ENCODE data around the gene STX3.
"Not testable (repeated sequence)": the region's sequence is repeated elsewhere in the genome, so short reads cannot be mapped to it uniquely, and the experiment has no call there.

Gene STX3

GRCh38 chr11:59791639-59792038 lies 36.5 kb downstream of the STX3 start:
- no peak for DNase-seq

- DNase-seq, result no peak
These were observed 37.3 kb downstream of the STX3 start for GRCh38 chr11:59792507-59792906.

- DNase-seq, result no peak
These were observed 39.2 kb downstream of the STX3 start for GRCh38 chr11:59794417-59794816.

- DNase-seq, result no peak
These were observed 45.3 kb downstream of the STX3 start for GRCh38 chr11:59800390-59801025.

GRCh38 chr11:59801160-59801706 lies 46.1 kb downstream of the STX3 start:
- no peak for DNase-seq

- DNase-seq, result no peak
These were observed 46.9 kb downstream of the STX3 start for GRCh38 chr11:59801981-59802638.

- peak; percentile 7 to 61 (median 29) for DNase-seq
These were observed 47.5 kb downstream of the STX3 start for GRCh38 chr11:59802639-59803176.

- DNase-seq, result no peak
These were observed 48.9 kb downstream of the STX3 start for GRCh38 chr11:59804061-59804460.

- no peak for DNase-seq
These were observed 52.0 kb downstream of the STX3 start for GRCh38 chr11:59807047-59807610.

GRCh38 chr11:59810189-59810910 lies 55.2 kb downstream of the STX3 start, which contains the start of gene MRPL16:
Gene MRPL16, minus strand, starts transcription at chr11:59810778. Its CDS starts 120 bp downstream, at chr11:59810658.
- DNase-seq, result peak; percentile 80 to 90 (median 85)

- DNase-seq, result no peak
These were observed 55.7 kb downstream of the STX3 start for GRCh38 chr11:59810911-59811259.

- no peak for DNase-seq
These were observed 57.0 kb downstream of the STX3 start for GRCh38 chr11:59812220-59812619.

GRCh38 chr11:59813364-59813763 lies 58.2 kb downstream of the STX3 start:
- no peak for DNase-seq

- peak in 1 of 5 donors; percentile 6 for DNase-seq
These were observed 58.8 kb downstream of the STX3 start for GRCh38 chr11:59814021-59814420.

- no peak for DNase-seq
These were observed 60.6 kb downstream of the STX3 start for GRCh38 chr11:59815754-59816153.

- not testable (repeated sequence) for DNase-seq
These were observed 61.3 kb downstream of the STX3 start for GRCh38 chr11:59816434-59816833.

GRCh38 chr11:59818572-59818971 lies 63.4 kb downstream of the STX3 start:
- DNase-seq, result no peak

- DNase-seq, result peak in 3 of 5 donors; percentile 11 to 53 (median 16)
These were observed 67.9 kb downstream of the STX3 start for GRCh38 chr11:59822989-59823566.

GRCh38 chr11:59829358-59829757 lies 74.2 kb downstream of the STX3 start:
- no peak for DNase-seq

- DNase-seq, result no peak
These were observed 78.4 kb downstream of the STX3 start for GRCh38 chr11:59833602-59834001.

- no peak for DNase-seq
These were observed 84.4 kb downstream of the STX3 start for GRCh38 chr11:59839615-59840014.

- no peak for DNase-seq
These were observed 86.3 kb downstream of the STX3 start for GRCh38 chr11:59841514-59841913.

- no peak for DNase-seq
These were observed 87.1 kb downstream of the STX3 start for GRCh38 chr11:59842316-59842715.

Data from T-helper 1 cell (primary cell).